D721Med (cell line): ENCODE data around the gene VWA5B1.

Experiments used
- DNase-seq: peaks from one replicate; pipeline ENCODE4 v3.0.0; 2011; ENCODE audit warnings: low spot score; ENCODE audit not compliant: insufficient read length
- FAIRE-seq: peaks from 2 replicates; lab custom pipeline; 2011; peaks lifted over from hg19 to GRCh38; lab: Jason Lieb, UNC
- TF ChIP-seq, protein P1 (sequence below): IDR thresholded peaks from 2 replicates; pipeline ENCODE4 v1.5.1; 2012; ENCODE audit warnings: mild to moderate bottlenecking, control low read depth; ENCODE audit not compliant: insufficient read depth; ENCODE audit errors: missing control alignments

VWA5B1 gene

DNA sequence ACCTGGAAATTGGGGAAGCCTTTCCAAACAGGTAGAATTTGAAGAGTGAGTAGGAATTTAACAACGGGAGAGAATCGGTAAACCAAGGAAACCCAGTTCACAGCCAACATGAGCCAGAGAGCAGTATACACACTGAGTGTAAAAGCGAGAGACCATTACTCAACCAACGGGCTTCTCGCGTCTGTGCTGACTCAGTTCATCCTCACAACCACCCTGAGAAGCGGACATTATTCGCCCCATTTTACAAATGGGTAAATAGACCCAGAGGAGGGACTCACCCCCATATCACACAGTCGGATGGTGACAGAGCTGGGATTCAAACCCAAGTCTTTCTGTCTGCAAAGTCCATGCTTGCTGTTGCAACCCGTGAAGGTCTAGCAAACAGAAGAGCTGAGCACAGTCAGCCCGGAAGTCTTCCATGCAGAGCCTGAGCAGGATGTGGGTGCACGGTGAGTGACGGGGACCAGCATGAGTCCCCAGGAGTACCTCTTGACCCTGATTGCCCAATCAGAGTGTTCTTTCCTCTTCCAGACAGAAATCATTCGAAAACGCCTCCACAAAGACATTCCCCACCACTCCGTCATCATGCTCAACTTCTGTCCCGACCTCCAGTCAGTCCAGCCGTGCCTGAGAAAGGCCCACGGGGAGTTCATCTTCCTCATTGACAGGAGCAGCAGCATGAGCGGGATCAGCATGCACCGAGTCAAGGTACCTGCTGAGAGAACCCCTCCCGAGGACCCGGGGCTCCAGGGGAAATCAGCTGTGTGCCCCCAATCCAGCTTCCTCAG, 32.3 kb downstream of the VWA5B1 start:
- FAIRE-seq (no peak), DNase-seq (no peak)
- TF ChIP-seq, protein P1, sequence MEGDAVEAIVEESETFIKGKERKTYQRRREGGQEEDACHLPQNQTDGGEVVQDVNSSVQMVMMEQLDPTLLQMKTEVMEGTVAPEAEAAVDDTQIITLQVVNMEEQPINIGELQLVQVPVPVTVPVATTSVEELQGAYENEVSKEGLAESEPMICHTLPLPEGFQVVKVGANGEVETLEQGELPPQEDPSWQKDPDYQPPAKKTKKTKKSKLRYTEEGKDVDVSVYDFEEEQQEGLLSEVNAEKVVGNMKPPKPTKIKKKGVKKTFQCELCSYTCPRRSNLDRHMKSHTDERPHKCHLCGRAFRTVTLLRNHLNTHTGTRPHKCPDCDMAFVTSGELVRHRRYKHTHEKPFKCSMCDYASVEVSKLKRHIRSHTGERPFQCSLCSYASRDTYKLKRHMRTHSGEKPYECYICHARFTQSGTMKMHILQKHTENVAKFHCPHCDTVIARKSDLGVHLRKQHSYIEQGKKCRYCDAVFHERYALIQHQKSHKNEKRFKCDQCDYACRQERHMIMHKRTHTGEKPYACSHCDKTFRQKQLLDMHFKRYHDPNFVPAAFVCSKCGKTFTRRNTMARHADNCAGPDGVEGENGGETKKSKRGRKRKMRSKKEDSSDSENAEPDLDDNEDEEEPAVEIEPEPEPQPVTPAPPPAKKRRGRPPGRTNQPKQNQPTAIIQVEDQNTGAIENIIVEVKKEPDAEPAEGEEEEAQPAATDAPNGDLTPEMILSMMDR: no peak

DNA sequence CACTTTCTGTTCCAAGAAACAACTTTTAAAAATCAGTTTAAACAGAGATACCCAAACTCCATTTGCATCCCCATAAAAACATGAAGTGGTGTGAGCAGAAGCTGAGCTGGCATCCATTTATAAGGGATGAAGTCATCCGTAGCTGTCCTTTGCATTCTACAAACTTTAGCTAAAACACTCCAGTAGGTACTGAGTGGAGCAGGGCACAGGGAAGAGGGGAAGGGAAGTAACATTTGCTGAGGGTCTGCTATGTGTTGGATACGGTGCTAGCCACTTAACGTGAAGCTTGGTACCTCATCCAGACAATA, 32.9 kb downstream of the VWA5B1 start:
- DNase-seq (no peak), FAIRE-seq (no peak)
- TF ChIP-seq, protein P1: no peak

- FAIRE-seq (no peak), DNase-seq (no peak)
- TF ChIP-seq, protein P1: no peak
These were observed 34.2 kb downstream of the VWA5B1 start for GRCh38 chr1:20324704-20325406.

- TF ChIP-seq, protein P1: no peak
- FAIRE-seq (no peak), DNase-seq (no peak)
These were observed 34.8 kb downstream of the VWA5B1 start for GRCh38 chr1:20325407-20325843.

DNA sequence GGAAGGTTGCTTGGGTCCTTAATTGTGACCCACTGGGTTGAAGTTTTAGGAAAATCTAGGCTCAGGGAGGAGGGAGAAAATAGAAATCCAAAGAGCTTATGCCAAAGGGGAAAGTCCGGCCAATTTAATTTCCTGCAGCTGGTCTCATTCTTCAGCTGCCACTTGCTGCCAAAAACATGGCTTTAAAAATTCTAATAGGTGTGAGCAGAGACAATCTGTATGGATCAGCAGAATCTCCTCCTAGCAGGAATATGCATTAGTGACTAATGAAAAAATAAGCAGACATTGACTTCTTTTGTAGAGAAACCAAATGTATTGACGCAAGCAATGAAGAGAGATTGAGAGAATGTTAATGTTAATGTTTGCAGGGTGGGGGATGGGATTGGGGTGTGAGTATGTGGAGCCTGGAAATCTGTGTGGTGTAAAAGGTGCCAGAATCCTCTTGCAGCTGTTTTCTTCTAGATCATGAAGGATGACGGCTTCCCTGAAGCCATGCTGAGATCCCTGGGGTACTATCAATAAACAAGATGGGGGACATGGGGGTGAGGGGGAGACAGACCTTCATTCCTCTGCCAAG, 35.3 kb downstream of the VWA5B1 start:
- FAIRE-seq: no peak
- no peak for DNase-seq
- TF ChIP-seq, protein P1: no peak

DNA sequence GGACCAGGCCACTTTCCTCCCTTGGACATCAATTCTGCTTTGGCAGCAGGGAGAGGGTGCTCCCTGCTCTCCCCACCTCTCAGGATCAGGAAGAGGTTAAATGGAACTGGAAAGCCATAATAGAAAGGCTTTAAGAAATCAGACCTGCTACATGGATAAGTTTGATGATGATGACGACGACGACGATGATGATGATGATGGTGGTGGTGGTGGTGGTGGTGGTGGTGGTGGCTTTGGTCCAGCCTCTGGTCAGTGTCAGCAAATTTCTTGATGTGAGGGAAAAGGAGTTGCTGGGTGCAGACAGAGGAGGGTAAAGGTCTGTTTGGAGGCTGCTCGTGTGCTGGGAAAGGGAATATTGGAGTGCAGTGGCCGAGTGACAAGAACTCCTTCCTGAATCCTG, 36.8 kb downstream of the VWA5B1 start:
- FAIRE-seq (no peak), DNase-seq (no peak)
- TF ChIP-seq, protein P1: no peak
